GM12865 (cell line): ENCODE measurements around the gene FRMPD4.

Source experiments
- DNase-seq: peaks from one replicate; pipeline ENCODE4 v3.0.0; 2010; ENCODE audit warnings: low read depth
- H3K4me3 ChIP-seq: 2 replicates; pipeline ENCODE4 v1.5.1; 2011; ENCODE audit warnings: mild to moderate bottlenecking, low read depth, low read length, control low read depth
- TF ChIP-seq, protein P1 (sequence below): IDR thresholded peaks from 2 replicates; pipeline ENCODE4 v1.5.1; 2011; ENCODE audit warnings: low read length, control low read depth, low read depth, inconsistent platforms; ENCODE audit not compliant: insufficient read depth; ENCODE audit errors: missing control alignments

Gene FRMPD4

GRCh38 chrX:12426420-12426819, 288.1 kb downstream of the FRMPD4 start:
- TF ChIP-seq, protein P1, sequence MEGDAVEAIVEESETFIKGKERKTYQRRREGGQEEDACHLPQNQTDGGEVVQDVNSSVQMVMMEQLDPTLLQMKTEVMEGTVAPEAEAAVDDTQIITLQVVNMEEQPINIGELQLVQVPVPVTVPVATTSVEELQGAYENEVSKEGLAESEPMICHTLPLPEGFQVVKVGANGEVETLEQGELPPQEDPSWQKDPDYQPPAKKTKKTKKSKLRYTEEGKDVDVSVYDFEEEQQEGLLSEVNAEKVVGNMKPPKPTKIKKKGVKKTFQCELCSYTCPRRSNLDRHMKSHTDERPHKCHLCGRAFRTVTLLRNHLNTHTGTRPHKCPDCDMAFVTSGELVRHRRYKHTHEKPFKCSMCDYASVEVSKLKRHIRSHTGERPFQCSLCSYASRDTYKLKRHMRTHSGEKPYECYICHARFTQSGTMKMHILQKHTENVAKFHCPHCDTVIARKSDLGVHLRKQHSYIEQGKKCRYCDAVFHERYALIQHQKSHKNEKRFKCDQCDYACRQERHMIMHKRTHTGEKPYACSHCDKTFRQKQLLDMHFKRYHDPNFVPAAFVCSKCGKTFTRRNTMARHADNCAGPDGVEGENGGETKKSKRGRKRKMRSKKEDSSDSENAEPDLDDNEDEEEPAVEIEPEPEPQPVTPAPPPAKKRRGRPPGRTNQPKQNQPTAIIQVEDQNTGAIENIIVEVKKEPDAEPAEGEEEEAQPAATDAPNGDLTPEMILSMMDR, result no peak
- no peak overlapping the region for H3K4me3 ChIP-seq
- no peak for DNase-seq

GRCh38 chrX:12434493-12434892, 296.2 kb downstream of the FRMPD4 start:
- DNase-seq, result no peak
- TF ChIP-seq, protein P1, result no peak
- H3K4me3 ChIP-seq, result no peak overlapping the region

DNA sequence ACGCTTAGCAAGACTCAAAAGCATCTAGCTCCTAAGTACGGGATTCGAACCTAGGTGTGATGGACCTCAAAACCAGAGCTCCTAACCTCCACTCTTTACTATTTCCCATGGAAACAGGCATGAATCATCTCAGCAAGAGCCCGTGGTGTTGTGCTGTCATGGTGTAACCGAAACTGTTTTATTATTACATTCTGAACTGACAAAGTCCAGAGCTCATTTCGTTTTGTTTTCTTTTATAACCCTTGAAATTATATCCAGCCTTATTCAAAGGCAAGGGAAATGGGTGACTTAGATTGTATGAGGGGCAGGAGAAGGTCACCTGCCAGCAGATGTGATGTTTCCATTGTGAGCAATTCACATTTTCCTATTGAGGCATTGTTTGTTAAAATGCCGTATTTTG, 301.1 kb downstream of the FRMPD4 start:
- TF ChIP-seq, protein P1, result no peak
- no peak overlapping the region for H3K4me3 ChIP-seq
- no peak for DNase-seq

GRCh38 chrX:12440246-12440645, 302.0 kb downstream of the FRMPD4 start:
- TF ChIP-seq, protein P1, result no peak
- H3K4me3 ChIP-seq, result no peak overlapping the region
- no peak for DNase-seq

DNA sequence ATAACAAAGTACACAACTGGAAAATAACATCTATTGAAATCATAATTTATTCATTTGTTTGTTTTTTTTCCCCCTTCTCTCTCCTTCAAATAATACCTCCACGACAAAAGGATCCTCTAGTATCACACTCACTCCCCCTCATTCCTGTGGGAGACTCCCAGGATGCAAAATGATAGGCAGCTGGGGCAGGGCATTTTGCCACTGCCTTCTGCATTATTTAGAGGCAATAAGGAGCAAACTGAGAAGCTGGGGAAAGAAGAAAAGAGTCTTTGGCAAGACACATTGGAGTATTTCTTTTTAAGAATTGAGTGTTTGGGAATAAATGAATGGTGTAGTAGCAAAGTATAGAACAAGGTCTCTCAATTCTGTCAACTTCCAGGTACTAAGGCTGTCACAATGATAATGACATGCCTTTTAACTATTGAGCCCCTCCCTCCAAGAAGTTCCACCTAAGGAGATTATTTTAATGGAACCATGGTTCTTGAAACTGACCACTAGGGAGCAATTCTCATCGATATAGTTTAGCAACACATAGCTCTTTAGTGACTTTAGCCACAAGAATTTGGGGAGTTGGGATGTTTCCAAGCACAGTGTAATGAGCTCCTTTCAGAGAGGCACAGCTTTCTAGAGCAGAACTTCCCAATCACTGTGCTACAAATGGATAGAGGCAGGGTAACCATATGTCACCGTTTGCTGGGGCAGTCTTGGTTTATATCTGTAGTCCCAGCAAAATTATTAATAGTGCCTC, 303.3 kb downstream of the FRMPD4 start:
- no peak for DNase-seq
- TF ChIP-seq, protein P1, result no peak
- no peak overlapping the region for H3K4me3 ChIP-seq

DNA sequence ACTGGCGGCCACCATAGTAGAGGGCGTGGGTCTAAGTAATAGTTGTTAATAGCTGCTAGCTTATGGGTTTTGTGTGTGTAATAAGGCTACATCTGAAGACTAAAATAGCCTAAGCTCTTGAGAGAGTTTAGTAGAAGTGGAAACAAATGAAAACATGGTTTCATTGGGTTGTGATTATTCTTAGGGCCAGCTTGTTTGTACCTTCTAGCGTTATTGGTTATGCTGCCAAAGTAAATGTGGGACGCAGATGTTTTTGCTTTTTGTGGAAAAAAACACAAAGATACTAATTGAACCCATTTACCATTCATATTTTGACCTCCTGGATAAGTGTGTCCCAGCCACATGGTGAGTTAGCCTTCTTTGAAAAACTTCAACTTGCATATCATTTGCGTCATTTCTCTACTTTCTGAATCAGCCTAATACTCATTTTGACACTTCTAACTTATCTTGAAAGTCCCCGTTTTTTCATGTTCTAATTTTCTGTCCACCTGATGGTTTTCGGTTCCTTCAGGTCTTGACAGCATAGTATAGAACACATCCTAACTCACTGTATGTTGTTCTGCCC, 305.3 kb downstream of the FRMPD4 start:
- DNase-seq, result peak; percentile 57
- TF ChIP-seq, protein P1, result no peak
- H3K4me3 ChIP-seq, result no peak overlapping the region

DNA sequence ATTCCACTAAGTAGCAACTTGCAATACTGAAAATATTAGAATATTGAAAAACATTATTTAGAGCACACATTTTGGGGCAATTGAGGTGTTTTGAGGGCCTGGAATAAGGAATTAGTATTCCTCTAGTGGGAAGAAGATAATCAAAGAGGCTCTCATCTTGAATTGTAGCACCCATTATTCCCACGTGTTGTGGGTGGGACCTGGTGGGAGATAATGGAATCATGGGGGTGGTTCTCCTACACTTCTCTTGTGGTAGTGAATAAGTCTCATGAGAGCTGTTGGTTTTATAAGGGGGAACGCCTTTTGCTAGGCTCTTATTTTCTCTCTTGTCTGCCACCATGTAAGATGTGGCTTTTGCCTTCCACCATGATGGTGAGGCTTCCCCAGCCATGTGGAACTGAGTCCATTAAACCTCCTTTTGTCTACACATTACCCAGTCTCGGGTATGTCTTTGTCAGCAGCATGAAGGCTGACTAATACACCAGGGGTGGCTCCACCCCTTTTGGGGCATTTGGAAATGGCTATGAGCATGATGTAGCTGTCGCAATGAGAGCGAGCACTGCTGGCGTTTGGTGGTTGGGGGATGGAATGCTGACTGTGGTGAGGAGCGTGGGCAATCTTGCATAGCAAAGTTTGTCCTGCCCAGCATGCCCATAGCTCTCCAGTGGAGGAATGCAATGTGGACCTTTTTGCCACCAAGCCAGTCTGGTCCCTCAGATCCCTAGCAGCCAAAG, 308.2 kb downstream of the FRMPD4 start:
- TF ChIP-seq, protein P1, result no peak
- no peak for DNase-seq
- no peak overlapping the region for H3K4me3 ChIP-seq
